ENCODE data around the gene INSL3. TPM values are rescaled to one million over a fixed set of nuclear protein-coding genes. Genes with fewer than 3 reads are reported as not detected.

The INSL3 gene
- total RNA-seq, 1 donor from 2014 or later, result not detected

- no peak for DNase-seq
Measured at GRCh38 chr19:17846146-17846545, 24.8 kb upstream of the INSL3 start.

DNA sequence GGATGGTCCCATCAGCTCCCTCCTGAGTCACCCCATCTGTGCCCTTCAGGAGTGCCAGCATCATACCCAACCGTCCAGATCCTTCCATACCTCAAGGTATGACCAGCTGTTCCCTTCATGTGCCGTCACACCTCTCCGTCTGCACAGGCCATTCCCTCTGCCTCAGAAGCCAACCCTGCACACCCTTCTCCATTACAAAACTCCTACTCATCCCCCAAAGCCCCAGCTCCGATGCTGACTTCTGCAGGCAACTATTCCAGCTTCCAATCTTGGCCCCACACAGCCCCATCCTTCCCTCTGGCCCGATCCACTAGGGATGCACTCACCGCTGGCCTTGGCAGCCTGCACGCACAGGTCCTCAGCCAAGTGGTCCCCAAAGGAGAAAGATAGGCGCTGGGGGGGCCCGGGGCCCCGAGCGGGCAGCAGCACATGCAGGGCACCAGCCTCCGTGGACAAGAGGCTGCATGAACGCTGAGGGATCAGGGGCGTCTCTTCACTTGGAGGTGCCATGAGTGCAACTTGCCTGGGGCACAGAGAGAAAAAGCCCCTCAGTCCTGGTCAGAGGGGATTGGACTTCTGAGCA is 22.7 kb upstream of the INSL3 start:
- DNase-seq, result no peak

DNA sequence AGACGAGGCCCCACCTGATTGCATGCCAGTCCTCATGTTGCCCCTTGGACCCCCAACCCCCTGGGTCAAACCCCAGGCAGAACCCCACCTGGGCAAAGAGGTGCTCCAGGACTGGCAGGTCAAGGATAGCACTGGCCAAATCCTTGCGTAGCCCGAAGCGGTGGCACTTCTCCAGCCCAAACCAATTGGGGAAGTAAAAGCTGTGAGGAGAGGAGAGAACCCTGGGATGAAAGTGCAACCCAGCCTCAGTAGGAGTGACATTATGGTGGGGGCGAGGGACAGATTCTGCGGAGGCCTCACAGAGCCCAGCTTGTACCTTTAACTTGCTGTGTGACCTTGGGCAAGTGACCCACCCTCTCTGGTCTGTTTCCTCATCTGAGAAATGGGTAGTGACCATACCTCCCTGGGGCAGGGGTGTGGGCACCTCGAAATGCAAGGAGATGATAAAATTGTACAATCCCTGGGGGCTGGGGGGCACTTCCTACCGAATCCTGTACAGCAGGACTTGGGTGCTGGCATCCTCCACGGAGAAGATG is 22.0 kb upstream of the INSL3 start:
- no peak for DNase-seq

DNA sequence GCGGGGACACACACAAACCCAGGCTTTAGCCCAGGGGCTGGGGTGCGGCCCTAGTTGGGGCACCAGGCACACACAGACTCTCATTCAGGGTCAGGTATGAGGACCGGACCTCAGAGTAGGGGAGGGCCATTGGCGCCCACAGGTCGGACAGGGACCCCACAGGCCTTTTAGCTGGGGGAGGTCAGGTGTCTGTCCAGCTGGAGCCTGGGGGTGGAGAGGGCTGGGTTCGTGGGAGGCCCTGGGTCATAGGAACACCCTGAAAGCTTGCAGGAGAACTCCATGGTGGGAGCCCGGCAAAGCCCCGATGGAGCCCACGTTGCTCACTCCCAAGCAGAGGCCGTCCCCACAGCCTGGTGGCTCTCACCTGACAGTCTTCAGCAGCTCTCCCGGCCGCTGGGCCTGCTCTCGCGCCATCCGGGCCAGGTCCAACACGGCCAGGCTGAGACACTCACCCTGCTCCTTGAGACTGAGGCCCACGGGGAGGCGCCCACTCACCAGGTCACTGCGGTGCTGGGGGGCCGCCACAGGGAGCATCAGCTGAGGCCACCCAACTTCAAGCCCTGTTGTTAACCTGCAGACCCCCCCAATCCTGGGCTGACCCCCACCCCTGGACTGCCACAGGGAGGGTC is 21.5 kb upstream of the INSL3 start:
- DNase-seq, result no peak

- peak; percentile 93 for DNase-seq
Measured at GRCh38 chr19:17841810-17842662, 20.7 kb upstream of the INSL3 start.

GRCh38 chr19:17841371-17841809 is 20.1 kb upstream of the INSL3 start:
- no peak for DNase-seq

- no peak for DNase-seq
Measured at GRCh38 chr19:17840019-17840418, 18.7 kb upstream of the INSL3 start.

DNA sequence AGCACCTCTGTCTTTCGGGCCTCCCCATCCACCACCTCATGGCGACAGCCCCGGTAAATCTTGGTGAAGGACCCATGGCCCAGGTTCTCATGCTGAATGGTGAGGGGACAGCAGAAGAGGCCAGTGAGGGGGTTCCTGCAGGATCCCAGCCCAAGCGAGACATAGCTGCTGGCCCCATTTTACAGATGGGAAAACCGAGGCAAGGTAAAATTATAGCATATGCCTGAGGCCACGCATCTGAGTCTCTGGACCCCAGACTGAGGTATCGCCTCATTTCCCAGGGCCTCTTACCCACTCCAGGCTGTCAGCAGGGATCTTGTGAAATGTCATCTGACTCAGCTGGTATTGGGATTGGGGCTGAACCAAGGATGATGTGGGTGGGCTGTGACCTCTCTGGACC is 16.7 kb upstream of the INSL3 start:
- no peak for DNase-seq

- no peak for DNase-seq
Measured at GRCh38 chr19:17836530-17836929, 15.2 kb upstream of the INSL3 start.

GRCh38 chr19:17835182-17836006 is 14.1 kb upstream of the INSL3 start:
- no peak for DNase-seq

DNA sequence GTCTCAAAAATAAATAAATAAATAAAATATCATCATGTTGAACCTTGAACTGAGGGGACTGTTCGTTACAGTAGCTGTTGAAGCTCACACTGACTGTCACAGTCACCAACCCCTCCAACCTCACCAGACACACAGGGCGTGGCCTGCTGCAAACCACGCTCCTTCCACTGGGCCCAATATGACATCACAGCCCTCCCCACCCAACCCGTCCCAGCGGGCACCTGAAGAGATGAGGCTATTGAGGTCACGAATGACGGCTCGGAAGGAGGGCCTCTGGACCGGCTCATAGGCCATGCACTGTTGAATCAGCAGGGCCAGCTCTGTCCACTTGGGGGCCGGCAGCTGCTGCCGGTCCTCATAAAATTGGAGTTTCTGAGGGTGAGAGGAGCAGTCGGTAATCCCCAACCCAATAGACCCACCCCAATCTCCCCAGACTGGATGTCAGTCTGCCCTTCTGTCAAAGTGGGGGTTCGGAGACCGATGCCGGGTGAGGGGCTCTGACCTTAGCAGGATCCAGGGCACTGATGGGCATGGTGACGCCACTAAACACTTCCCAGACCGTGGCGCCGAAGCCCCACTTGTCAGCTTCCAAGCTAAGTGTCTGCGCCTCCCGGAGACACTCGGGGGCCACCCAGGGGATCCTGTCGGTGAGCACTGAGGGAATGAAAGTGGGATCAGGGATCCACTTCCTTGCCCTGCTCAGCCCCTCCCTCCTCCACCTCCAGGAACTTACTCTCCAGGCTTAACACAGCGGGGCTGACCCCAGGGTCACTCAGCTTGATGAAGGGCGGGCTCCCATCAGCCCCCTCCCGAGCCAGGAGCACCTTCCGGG is 13.2 kb upstream of the INSL3 start:
- no peak for DNase-seq

DNA sequence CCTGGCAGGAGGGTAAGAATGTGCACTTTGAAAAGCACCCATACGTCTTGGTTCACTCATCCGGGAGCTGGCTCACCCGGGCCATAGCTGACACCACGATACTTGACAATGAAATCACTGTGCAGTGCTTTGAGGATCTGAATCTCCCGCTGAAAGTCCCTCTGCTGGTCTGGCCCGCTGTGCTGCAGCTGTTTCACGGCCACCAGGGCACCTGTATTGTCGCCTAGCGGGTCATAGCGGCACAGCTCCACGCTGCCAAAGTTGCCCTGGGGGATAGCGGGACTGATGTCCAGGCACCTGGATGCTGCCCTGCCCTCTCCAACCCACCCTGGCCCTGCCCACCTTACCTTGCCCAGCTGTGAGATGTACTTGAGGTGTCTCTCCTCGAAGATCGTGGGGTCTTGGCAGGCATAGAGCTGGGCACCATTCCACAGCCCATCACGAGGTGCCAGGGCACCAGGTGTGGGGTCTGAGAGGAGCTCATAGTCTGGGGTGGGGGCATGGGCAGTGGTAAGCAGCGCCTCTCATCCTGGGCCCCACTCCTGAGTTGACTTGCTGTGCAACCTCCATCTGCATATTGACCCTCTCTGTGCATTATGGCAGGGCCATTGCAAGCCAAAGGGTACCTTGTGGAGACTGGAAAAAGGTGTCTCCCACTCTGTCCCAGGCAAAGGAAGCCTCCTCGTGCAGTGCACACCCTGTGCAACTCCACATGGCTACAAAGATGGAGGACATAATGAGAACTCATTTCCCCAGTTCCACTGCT is 11.3 kb upstream of the INSL3 start:
- no peak for DNase-seq

GRCh38 chr19:17831419-17831888 is 10.1 kb upstream of the INSL3 start:
- DNase-seq, result no peak

DNA sequence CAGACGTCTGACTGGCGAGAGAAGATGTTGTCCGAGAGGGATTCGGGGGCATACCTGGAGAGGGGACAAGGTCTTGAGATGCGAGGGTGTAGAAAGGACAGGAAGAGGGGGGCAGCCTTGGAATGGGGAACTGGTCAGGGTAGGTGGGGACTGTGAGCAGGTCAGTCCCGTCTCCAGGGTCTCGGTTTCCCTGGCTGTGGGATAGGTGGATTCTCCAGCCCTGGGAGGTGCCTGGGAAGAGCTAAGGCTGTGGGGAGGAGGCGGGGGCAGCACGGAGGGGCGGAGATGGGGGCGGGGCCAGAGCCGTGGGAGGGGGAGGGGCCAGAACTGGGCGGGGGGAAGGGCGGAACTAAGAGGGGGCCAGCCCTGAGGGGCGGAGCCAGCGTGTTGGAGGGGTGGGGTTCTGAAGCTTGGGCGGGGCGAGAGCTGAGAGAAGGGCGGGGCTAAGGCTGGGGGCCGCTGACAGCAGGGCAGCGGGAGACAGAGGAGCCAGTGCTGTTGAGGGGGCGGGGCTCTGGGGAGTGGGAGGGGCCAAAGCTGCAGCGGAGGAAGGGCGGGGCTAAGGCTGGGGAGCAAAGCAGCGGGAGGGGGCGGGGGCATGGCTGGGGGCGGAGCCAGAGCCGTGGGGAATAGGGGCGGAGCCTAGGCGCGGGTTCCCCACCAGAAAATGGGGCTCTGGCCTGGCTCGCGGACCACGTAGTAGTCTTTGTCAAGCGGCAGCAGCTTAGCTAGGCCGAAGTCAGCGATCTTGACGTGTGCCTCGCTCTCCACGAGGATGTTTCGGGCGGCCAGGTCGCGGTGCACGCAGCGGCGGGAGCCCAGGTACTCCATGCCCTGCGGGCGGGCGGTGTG is 9.5 kb upstream of the INSL3 start:
- DNase-seq, result peak; percentile 81

DNA sequence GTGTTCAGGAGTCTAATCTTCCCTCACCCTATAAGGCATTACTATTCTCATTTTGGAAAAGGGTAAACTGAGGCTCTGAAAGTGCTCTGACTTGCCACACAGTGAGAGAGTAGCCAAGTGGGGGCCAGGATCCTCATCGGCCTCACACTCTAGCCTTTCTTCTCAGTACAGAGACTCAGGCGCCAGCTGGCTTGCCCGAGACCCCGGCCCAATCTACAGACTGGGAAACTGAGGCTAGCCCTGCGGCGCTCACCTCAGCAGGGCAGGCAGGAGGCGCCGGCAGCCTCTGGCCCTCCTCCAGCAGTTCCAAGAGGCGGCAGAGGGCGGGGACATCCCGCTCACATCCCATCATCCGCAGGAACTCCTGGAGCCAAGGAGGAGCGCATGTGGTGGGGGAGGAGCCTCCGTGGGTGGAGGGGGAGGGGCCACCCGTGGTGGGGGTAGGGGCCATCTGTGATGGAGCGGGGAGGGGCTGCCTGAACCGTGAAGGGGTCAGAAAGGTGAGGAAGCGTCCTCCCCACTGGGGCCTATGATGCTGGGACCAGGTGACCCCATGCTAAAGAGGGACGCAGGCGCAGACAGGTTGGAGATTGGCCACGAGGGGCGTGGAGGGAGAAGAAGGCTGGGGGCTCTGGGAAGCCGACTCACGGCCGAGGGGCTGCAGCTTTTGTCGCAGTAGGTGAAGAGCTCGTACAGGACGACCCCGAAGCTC is 8.7 kb upstream of the INSL3 start:
- DNase-seq, result peak; percentile 50

DNA sequence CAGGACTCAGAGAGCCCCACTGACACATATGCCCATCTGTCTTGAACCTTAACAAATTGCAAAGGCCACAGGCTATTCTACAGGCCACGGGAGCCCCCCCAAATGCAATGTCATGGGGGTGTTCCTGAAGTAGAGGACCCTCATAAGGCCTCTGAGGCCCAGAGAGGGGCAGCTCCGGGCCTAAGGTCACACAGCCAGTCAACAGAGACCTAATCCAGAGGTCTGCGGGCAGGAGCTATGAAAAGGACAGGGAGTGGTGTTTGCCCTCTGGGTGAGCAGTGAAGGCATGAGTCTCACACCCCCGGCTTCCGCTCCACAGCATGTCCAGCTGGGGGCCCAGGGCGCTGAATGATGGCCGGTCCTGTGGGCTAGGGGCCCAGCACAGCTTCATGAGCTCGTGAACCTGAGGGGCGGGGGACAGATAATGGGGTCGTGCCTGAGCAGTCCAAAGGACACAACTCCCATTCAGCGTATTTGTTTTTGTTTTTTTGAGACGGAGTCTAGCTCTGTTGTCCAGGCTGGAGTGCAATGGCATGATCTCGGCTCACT is 5.3 kb upstream of the INSL3 start:
- no peak for DNase-seq

- no peak for DNase-seq
Measured at GRCh38 chr19:17824339-17824738, 3.0 kb upstream of the INSL3 start.

- no peak for DNase-seq
Measured at GRCh38 chr19:17817668-17818363, 3.5 kb downstream of the INSL3 start.

Measured in tongue (tissue), 2 donors.